IMR-90 (cell line): ENCODE data around the gene KEAP1.

ENCODE experiments used
- CEBPB ChIP-seq: IDR thresholded peaks from 2 replicates; pipeline ENCODE4 v1.6.1; 2012; ENCODE audit warnings: low read depth, low read length, improper control_type of control experiment
- CTCF ChIP-seq: conservative IDR thresholded peaks from 2 replicates; pipeline ENCODE4 v1.5.1; 2012; ENCODE audit warnings: mild to moderate bottlenecking, low read depth, low read length, improper control_type of control experiment

GRCh38 chr19:10454267-10454666 lies 48.9 kb downstream of the KEAP1 start:
- no peak for TF ChIP-seq CTCF
- no peak for TF ChIP-seq CEBPB
